Measurements from ENCODE around the gene FAM174A. TPM values are rescaled to one million over a fixed set of nuclear protein-coding genes. Genes with fewer than 3 reads are reported as not detected.
"Not testable (repeated sequence)": the region's sequence is repeated elsewhere in the genome, so short reads cannot be mapped to it uniquely, and the experiment has no call there.

Gene FAM174A
- total and polyA plus RNA-seq, 10 donors = 5.4 to 26.7 (median 12.7) TPM

DNA sequence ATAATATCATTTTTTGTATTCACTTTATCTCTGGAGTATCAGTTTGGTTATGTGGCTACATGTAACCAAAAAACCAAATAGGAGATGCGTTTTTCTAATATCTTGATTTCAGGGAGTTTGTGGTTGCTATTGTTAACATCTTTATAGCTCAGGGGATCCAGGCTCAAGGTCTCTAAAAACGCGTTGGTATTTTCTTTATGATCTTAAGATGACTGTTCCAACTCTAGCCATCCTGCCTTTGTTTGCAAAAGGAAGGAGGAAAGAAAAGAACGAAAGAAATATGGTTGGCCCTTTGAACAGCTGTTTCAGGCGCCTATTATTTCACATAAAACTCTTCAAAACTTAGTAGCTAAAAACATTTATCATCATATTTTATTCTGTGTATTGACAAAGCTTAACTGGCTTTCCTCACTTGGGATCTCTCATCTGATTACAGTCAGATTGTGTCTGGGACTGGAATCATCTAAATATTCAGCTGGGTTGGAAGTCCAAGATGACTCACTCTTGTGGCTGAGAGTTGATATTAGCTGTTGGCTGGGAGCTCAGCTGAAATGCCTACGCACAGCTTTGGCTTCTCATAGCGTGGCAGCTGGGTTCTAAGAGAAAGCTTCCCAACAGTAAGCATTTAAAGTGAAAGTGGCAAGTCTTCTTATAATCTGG, 60.1 kb downstream of the FAM174A start:
- no peaks in the 10 kb centered on the region for H3K9me3 ChIP-seq
- intact Hi-C loops (cut with DNase I; ENCODE audit: low total_unique reads) = no loop called here
- H3K27me3 ChIP-seq (replicated peaks in 1 of 7) = no peaks in the 10 kb centered on the region
- no peak overlapping the region for H3K27ac ChIP-seq
- WGBS, 5 donors = 72 to 86% (median 84%) methylated on average over 7 of the region's 7 CpGs
- H3K36me3 ChIP-seq = no peaks in the 10 kb centered on the region
- TF ChIP-seq, protein P1, sequence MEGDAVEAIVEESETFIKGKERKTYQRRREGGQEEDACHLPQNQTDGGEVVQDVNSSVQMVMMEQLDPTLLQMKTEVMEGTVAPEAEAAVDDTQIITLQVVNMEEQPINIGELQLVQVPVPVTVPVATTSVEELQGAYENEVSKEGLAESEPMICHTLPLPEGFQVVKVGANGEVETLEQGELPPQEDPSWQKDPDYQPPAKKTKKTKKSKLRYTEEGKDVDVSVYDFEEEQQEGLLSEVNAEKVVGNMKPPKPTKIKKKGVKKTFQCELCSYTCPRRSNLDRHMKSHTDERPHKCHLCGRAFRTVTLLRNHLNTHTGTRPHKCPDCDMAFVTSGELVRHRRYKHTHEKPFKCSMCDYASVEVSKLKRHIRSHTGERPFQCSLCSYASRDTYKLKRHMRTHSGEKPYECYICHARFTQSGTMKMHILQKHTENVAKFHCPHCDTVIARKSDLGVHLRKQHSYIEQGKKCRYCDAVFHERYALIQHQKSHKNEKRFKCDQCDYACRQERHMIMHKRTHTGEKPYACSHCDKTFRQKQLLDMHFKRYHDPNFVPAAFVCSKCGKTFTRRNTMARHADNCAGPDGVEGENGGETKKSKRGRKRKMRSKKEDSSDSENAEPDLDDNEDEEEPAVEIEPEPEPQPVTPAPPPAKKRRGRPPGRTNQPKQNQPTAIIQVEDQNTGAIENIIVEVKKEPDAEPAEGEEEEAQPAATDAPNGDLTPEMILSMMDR (IDR thresholded peaks at IDR 0.05 in 8 of 11, conservative IDR thresholded peaks at IDR 0.05 in 3 of 11) = no peak
- TF ChIP-seq POLR2A (IDR thresholded peaks at IDR 0.05) (no peak), POLR2AphosphoS5 (IDR thresholded peaks at IDR 0.05) (no peak)
- no peak for DNase-seq
- H3K4me3 ChIP-seq = no peak overlapping the region
- no peaks in the 10 kb centered on the region for H3K4me1 ChIP-seq

DNA sequence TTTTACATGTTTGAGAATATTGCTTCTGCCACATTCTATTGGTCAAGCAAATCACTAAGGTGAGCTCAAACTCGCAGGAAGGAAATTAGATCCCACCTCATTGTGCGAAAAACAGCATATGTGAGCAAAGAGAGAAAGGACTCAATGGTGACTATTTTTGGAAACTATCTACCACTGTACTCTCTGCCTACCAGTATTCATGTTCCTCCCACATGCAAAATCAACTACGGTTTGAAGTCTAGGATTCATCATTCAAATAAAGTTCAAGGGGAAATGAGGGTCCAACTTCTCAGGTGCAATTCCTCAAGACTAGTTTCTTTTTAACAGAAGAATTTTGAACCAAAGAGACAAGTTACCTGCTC, 60.6 kb downstream of the FAM174A start:
- Histone ChIP-seq H3K9me3 (no peaks in the 10 kb centered on the region), H3K4me1 (no peaks in the 10 kb centered on the region), H3K27me3 (replicated peaks in 1 of 7) (no peaks in the 10 kb centered on the region), H3K27ac (no peak overlapping the region), H3K36me3 (no peaks in the 10 kb centered on the region), H3K4me3 (no peak overlapping the region)
- no peak for TF ChIP-seq POLR2AphosphoS5 (IDR thresholded peaks at IDR 0.05)
- no peak for DNase-seq
- WGBS, 5 donors = 78 to 96% (median 86%) methylated on average over 3 of the region's 3 CpGs
- intact Hi-C loops (cut with DNase I; ENCODE audit: low total_unique reads) = no loop called here

DNA sequence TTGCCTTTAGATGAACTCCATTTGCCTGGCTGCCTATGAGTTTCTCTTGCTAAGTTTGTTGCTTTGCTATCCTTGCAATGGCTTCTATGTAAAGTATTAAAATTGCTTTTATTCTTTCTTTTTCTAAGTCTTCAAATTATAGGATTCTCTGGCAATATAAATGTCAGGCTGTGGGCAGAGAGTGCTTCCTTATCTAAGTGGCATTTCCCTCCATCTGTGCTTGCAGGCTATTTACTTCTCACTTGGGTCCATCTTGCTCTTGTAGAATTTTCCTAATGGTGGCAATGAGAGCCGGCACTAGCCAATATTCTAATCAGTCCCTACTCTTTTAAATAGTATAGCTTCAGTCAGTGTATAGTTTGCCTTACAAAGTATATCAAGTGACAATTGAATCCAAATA, 63.3 kb downstream of the FAM174A start:
- Histone ChIP-seq H3K36me3 (no peaks in the 10 kb centered on the region), H3K4me1 (no peaks in the 10 kb centered on the region), H3K27me3 (replicated peaks in 1 of 7) (no peaks in the 10 kb centered on the region), H3K9me3 (no peaks in the 10 kb centered on the region), H3K27ac (no peak overlapping the region), H3K4me3 (no peak overlapping the region)
- no peak for DNase-seq
- TF ChIP-seq POLR2A (IDR thresholded peaks at IDR 0.05) = no peak
- 44 to 63% (median 55%) methylated on average over 1 of the region's 1 CpG for WGBS, 5 donors
- intact Hi-C loops (cut with DNase I; ENCODE audit: low total_unique reads) = no loop called here

DNA sequence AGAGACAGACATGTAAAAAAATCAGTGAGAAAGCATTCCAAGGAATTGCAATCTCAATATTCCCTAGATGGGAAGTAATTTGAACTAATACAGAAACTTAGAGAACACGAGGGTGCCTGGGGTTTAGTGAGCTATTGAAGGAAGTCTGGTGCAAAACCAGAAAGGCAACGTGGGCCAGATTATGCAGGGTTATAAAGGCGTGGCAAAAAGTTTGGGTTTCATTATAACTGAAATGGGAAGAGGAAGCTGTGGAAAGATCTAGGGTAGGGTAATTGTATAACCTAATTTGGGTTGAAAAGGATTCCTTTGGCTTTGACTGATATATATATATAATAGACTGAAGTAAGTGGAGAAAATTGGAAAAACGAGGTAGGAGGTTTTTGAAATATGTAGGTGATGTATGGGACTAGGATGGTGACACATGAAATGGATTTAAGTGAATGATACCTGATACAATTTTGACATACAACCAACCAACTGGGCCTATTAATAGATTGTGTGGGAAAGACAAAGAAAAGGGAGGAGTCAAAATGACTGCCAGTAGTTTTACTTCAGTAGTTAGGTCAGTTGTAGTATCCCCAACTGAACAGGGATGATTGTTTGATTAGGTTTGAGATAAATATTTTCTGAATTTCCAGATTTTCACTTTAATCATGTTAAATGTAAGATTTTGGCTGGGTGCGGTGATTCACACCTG, 65.3 kb downstream of the FAM174A start:
- intact Hi-C loops (cut with DNase I; ENCODE audit: low total_unique reads) = no loop called here
- no peaks in the 10 kb centered on the region for H3K9me3 ChIP-seq
- no peaks in the 10 kb centered on the region for H3K4me1 ChIP-seq
- TF ChIP-seq POLR2A (IDR thresholded peaks at IDR 0.05) (no peak), POLR2AphosphoS5 (IDR thresholded peaks at IDR 0.05) (no peak)
- TF ChIP-seq, protein P1 (IDR thresholded peaks at IDR 0.05 in 8 of 11, conservative IDR thresholded peaks at IDR 0.05 in 3 of 11) = no peak
- H3K36me3 ChIP-seq = no peaks in the 10 kb centered on the region
- H3K27ac ChIP-seq = no peak overlapping the region
- WGBS, 5 donors = 48 to 58% (median 52%) methylated on average over 5 of the region's 5 CpGs
- no peaks in the 10 kb centered on the region for H3K27me3 ChIP-seq (replicated peaks in 1 of 7)
- no peak overlapping the region for H3K4me3 ChIP-seq
- no peak for DNase-seq

DNA sequence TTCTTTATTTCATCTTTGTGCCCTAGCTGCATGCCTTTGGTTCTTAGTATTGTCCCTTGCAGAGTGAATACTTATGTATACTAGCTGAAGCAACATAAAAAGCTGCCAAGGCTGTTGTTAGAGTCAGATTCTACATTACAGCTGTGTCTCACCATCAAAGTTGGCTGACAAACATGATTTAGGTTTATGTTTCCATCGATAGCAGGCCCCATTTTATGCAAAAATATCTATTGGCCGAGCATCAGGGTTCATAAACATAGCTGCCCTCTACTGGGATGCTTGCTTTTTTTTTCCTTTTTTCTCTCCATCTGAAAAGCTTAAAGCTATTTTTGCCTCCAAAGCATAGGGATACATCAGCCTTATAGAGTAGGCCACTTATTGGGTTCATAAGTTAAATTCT, 68.0 kb downstream of the FAM174A start:
- intact Hi-C loops (cut with DNase I; ENCODE audit: low total_unique reads) = no loop called here
- no peak overlapping the region for H3K4me3 ChIP-seq
- no peaks in the 10 kb centered on the region for H3K9me3 ChIP-seq
- DNase-seq = no peak
- no peaks in the 10 kb centered on the region for H3K4me1 ChIP-seq
- no peaks in the 10 kb centered on the region for H3K36me3 ChIP-seq
- no peak for TF ChIP-seq POLR2AphosphoS5 (IDR thresholded peaks at IDR 0.05)
- TF ChIP-seq, protein P1 (IDR thresholded peaks at IDR 0.05 in 8 of 11, conservative IDR thresholded peaks at IDR 0.05 in 3 of 11) = no peak
- TF ChIP-seq POLR2A (IDR thresholded peaks at IDR 0.05) = no peak
- no peaks in the 10 kb centered on the region for H3K27me3 ChIP-seq (replicated peaks in 1 of 7)
- H3K27ac ChIP-seq = no peak overlapping the region
- WGBS, 5 donors = 82 to 95% (median 86%) methylated on average over 2 of the region's 2 CpGs

DNA sequence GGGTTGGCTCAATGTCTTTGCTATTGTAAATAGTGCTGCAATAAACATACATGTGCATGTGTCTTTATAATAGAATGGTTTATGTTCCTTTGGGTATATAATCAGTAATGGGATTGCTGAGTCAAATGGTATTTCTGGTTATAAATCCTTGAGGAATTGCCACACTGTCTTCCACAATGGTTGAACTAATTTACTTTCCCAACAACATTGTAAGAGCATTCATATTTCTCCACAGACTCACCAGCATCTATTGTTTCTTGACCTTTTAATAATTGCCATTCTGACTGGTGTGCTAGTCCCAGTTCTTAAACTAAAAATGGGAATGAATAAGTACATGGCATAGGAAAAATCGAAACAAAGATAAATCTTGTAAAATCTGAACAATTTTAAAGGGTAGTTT, 68.8 kb downstream of the FAM174A start:
- H3K27ac ChIP-seq; H3K4me3 ChIP-seq; H3K27me3 ChIP-seq (replicated peaks in 1 of 7); H3K4me1 ChIP-seq; intact Hi-C loops (cut with DNase I; ENCODE audit: low total_unique reads); H3K9me3 ChIP-seq; DNase-seq; H3K36me3 ChIP-seq: not testable (repeated sequence)
- 74 to 89% (median 78%) methylated on average over 1 of the region's 1 CpG for WGBS, 5 donors

Measured in spleen (tissue), 11 donors.